SK-N-SH (cell line): ENCODE data around the gene LPP.

Experiments
- CTCF ChIP-seq: fragments of 200-600 bp; sonication (generic); IDR thresholded peaks from 2 replicates; pipeline ENCODE4 v1.6.1; 2017; ENCODE audit warnings: antibody characterized with exemption, mild to moderate bottlenecking, moderate library complexity
- FOXM1 ChIP-seq: IDR thresholded peaks from 2 replicates; pipeline ENCODE4 v1.4.0; 2012; ENCODE audit warnings: low read depth, mild to moderate bottlenecking
- JUND ChIP-seq: IDR thresholded peaks from 2 replicates; pipeline ENCODE4 v1.4.0; 2012

DNA sequence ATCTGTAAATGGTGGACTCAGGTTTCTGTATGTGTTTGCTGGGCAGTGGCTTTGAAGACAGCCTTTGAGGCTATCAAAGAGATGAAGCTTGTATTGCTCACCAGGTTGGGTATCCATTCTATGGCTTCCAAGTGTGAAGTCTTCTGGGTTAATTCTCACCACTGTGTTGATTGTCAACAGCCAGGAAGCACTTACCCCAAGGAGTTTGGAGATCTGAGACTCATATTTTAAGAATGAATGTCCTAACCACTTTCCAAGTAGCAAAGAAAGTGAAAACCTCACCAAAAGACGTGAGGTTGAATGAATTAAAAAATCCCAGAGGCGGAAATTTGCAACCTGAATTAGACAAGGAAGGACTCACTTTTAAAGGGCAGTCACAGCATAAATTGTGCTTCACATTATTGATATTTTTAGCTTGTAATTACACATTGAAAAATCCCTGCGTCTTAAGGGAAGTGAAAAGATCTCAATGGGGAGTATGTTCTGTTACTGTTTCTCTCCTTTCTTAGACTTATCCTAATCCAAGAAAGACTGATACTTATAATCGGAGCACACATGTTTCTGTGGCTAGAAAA lies 713.8 kb downstream of the LPP start:
- no peak for TF ChIP-seq FOXM1
- TF ChIP-seq CTCF = no peak
- no peak for TF ChIP-seq JUND
